HG03135 (cell line): Measurements from ENCODE around the gene ACOXL.
"Not testable (repeated sequence)": the region's sequence is repeated elsewhere in the genome, so short reads cannot be mapped to it uniquely, and the experiment has no call there.

Experiments
- ATAC-seq: cut with Tn5 transposase; IDR thresholded peaks from one replicate; pipeline ENCODE4 v1.9.1; 2021; ENCODE audit warnings: mild to moderate bottlenecking, moderate library complexity; ENCODE audit not compliant: unreplicated experiment

ACOXL gene

GRCh38 chr2:111049792-111050640, 317.6 kb downstream of the ACOXL start:
- no peak for ATAC-seq

GRCh38 chr2:111050701-111051376, 318.5 kb downstream of the ACOXL start:
- ATAC-seq = no peak

- ATAC-seq = no peak
Observed at GRCh38 chr2:111052621-111053020, 320.2 kb downstream of the ACOXL start.

GRCh38 chr2:111053266-111053665, 320.9 kb downstream of the ACOXL start:
- no peak for ATAC-seq

GRCh38 chr2:111053825-111054515, 321.6 kb downstream of the ACOXL start:
- no peak for ATAC-seq

- peak; percentile 69 for ATAC-seq
Observed at GRCh38 chr2:111054791-111055691, 322.7 kb downstream of the ACOXL start.

- no peak for ATAC-seq
Observed at GRCh38 chr2:111055735-111056134, 323.4 kb downstream of the ACOXL start.

GRCh38 chr2:111057045-111057444, 324.7 kb downstream of the ACOXL start:
- no peak for ATAC-seq

- ATAC-seq = no peak
Observed at GRCh38 chr2:111057721-111058120, 325.3 kb downstream of the ACOXL start.

GRCh38 chr2:111058264-111058663, 325.9 kb downstream of the ACOXL start:
- ATAC-seq = no peak

- no peak for ATAC-seq
Observed at GRCh38 chr2:111061191-111061590, 328.8 kb downstream of the ACOXL start.

GRCh38 chr2:111062417-111062816, 330.0 kb downstream of the ACOXL start:
- ATAC-seq = no peak

GRCh38 chr2:111066062-111066593, 333.8 kb downstream of the ACOXL start:
- ATAC-seq = no peak

GRCh38 chr2:111068435-111069058, 336.2 kb downstream of the ACOXL start:
- no peak for ATAC-seq

GRCh38 chr2:111069722-111070121, 337.3 kb downstream of the ACOXL start:
- no peak for ATAC-seq

GRCh38 chr2:111071600-111072171, 339.3 kb downstream of the ACOXL start:
- no peak for ATAC-seq

- no peak for ATAC-seq
Observed at GRCh38 chr2:111072220-111072871, 340.0 kb downstream of the ACOXL start.

GRCh38 chr2:111082659-111083058, 350.3 kb downstream of the ACOXL start:
- not testable (repeated sequence) for ATAC-seq

GRCh38 chr2:111091811-111092211, 359.4 kb downstream of the ACOXL start:
- no peak for ATAC-seq
